GM23248 (cell line): Measurements from ENCODE around the gene ZEB1. TPM values are rescaled to one million over a fixed set of nuclear protein-coding genes. Genes with fewer than 3 reads are reported as not detected.
A peak's percentile ranks its signal among the peaks of the same experiment; 100 is the strongest.

Experiments
- DNase-seq: peaks from one replicate; pipeline ENCODE4 v3.0.0-alpha.2; 2015
- H2AFZ ChIP-seq: fragments of 200-600 bp; sonication (generic); 2 replicates; pipeline ENCODE4 v1.6.1; 2016; ENCODE audit warnings: antibody characterized with exemption
- H3F3A ChIP-seq: fragments of 200-600 bp; sonication (generic); 2 replicates; pipeline ENCODE4 v1.6.1; 2016; ENCODE audit warnings: mild to moderate bottlenecking, antibody characterized with exemption, mixed run types; ENCODE audit not compliant: insufficient read depth
- H3K27ac ChIP-seq: fragments of 200-600 bp; sonication (generic); 2 replicates; pipeline ENCODE4 v1.5.1; 2016; ENCODE audit warnings: mild to moderate bottlenecking
- H3K27me3 ChIP-seq: fragments of 200-600 bp; sonication (generic); replicated peaks from 2 replicates; pipeline ENCODE4 v1.6.1; 2016; ENCODE audit warnings: mild to moderate bottlenecking; ENCODE audit not compliant: insufficient read depth
- H3K36me3 ChIP-seq: fragments of 200-600 bp; sonication (generic); 2 replicates; pipeline ENCODE4 v1.6.1; 2016; ENCODE audit warnings: low read depth, mild to moderate bottlenecking
- H3K4me1 ChIP-seq: fragments of 200-600 bp; sonication (generic); 2 replicates; pipeline ENCODE4 v1.6.1; 2016; ENCODE audit warnings: mild to moderate bottlenecking; ENCODE audit not compliant: insufficient read depth
- H3K4me2 ChIP-seq: fragments of 200-600 bp; sonication (generic); one replicate; pipeline ENCODE4 v1.6.1; 2016; ENCODE audit warnings: mild to moderate bottlenecking; ENCODE audit not compliant: unreplicated experiment
- H3K4me3 ChIP-seq: fragments of 200-600 bp; sonication (generic); 2 replicates; pipeline ENCODE4 v1.5.1; 2016; ENCODE audit warnings: mild to moderate bottlenecking
- H3K79me2 ChIP-seq: fragments of 200-600 bp; sonication (generic); 2 replicates; pipeline ENCODE4 v1.6.1; 2016; ENCODE audit warnings: mild to moderate bottlenecking; ENCODE audit not compliant: insufficient read depth
- H3K9ac ChIP-seq: fragments of 200-600 bp; sonication (generic); 2 replicates; pipeline ENCODE4 v1.6.1; 2016; ENCODE audit warnings: mild to moderate bottlenecking
- H3K9me2 ChIP-seq: fragments of 200-600 bp; sonication (generic); 2 replicates; pipeline ENCODE4 v1.6.1; 2016; ENCODE audit warnings: mixed run types, mild to moderate bottlenecking, moderate library complexity; ENCODE audit not compliant: insufficient read depth
- H3K9me3 ChIP-seq: fragments of 200-600 bp; sonication (generic); one replicate; pipeline ENCODE4 v1.6.1; 2017; ENCODE audit warnings: low read depth
- H4K20me1 ChIP-seq: fragments of 200-600 bp; sonication (generic); 2 replicates; pipeline ENCODE4 v1.6.0; 2016; ENCODE audit not compliant: insufficient read depth
- EZH2 ChIP-seq: fragments of 200-600 bp; sonication (generic); IDR thresholded peaks from 2 replicates; pipeline ENCODE4 v1.6.1; 2018; ENCODE audit warnings: antibody characterized with exemption, mild to moderate bottlenecking; ENCODE audit not compliant: insufficient read depth, poor library complexity, severe bottlenecking
- EZH2phosphoT487 ChIP-seq: fragments of 200-600 bp; sonication (generic); IDR thresholded peaks from 2 replicates; pipeline ENCODE4 v1.6.1; 2018; ENCODE audit warnings: antibody characterized with exemption, moderate library complexity, mild to moderate bottlenecking, low read depth; ENCODE audit not compliant: insufficient read depth
- WGBS, 2 experiments: methylation state at CpG; one replicate each; pipeline ENCODE4 v1.1.6; 2015 to 2017; ENCODE audit warnings: low lambda C conversion rate in 2 of 2, low coverage in 1 of 2; ENCODE audit errors: missing lambda C conversion rate in 2 of 2; 5-methylcytosine and 5-hydroxymethylcytosine counted together
- in situ Hi-C: fragments of 300-500 bp; cut with MboI; formaldehyde crosslinking; loops from 2 replicates; pipeline ENCODE4 v1.15.0; 2020
- polyA plus RNA-seq: library from polyadenylated mRNA; unstranded; fragments of >200 nt; fragmentation: Nextera tagmentation; extraction: Ambion mirVana; gene quantifications from 2 replicates; pipeline ENCODE4 v1.2.1, GENCODE V29; 2016
- total RNA-seq: library from RNA; depleted of rRNA; stranded (reverse); fragments of >200 nt; shearing (Covaris generic); gene quantifications from 2 replicates; pipeline ENCODE4 v1.2.3, GENCODE V29; 2014

The ZEB1 gene
- total and polyA plus RNA-seq, 2 experiments from 2014 or later: 62.0 to 69.8 TPM

DNA sequence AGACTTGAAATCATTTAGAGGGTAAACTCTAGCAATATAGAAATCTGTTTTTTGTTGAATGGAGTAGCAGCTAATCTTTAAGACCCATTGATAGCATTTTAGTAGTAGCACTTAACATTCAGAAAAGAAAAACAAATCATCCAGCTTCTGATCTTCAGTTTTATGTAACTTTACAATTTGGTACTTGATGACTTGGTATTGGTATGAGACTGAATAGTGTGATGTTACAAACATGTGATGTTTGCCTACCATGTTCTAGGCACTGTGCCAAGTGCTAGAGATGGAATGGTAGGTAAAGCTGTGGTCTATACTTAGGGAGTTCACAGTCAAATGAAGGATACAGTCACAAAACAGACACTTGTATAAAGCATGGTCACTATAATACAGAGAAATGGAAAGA lies 21.3 kb downstream of the ZEB1 start:
- DNase-seq: no peak

DNA sequence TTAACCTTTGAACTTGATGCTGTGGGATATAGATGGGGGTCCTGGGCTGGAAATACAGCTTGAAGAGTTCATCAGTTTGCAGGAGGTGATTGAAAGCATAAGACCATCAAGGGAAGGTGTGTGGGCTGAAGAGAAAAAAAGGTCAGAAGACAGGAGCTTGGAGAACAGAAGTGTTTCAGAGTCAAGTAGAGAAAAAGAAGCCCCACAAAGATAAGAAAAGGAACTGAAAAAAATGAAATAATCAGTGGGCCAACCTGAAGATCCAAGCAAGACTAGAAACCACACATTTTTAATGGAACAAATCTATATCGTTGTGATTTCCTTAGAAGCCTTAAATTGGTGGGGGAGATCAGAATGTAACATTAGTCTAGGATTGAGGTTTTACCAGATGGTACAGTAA lies 22.5 kb downstream of the ZEB1 start:
- 7 to 8% methylated on average over 1 of the region's 1 CpG for WGBS, 2 experiments
- H3K79me2 ChIP-seq: peaks cover 100% of the 10 kb centered on the region
- peaks cover 12% of the 10 kb centered on the region for H3F3A ChIP-seq
- no peak overlapping the region for H3K4me2 ChIP-seq
- no peak for TF ChIP-seq EZH2
- TF ChIP-seq EZH2phosphoT487: no peak
- no peaks in the 10 kb centered on the region for H3K9me2 ChIP-seq
- no peak overlapping the region for H3K9ac ChIP-seq
- H3K4me3 ChIP-seq: no peak overlapping the region
- H3K36me3 ChIP-seq: no peaks in the 10 kb centered on the region
- no peaks in the 10 kb centered on the region for H3K9me3 ChIP-seq
- H3K4me1 ChIP-seq: peaks cover 36% of the 10 kb centered on the region
- DNase-seq: no peak
- no peaks in the 10 kb centered on the region for H3K27me3 ChIP-seq
- H2AFZ ChIP-seq: no peak overlapping the region
- peaks cover 3% of the 10 kb centered on the region; the same call in 1 of the 2 replicates for H4K20me1 ChIP-seq
- in situ Hi-C loops: no loop called here
- no peak overlapping the region for H3K27ac ChIP-seq

More for the DNA sequence above, 21.3 kb downstream of the ZEB1 start:
- H3K27ac ChIP-seq: no peak overlapping the region
- H3K4me3 ChIP-seq: no peak overlapping the region
- no peak overlapping the region for H2AFZ ChIP-seq
- H3K9ac ChIP-seq: no peak overlapping the region
- no peak overlapping the region for H3K4me2 ChIP-seq
- H3K79me2 ChIP-seq: peaks cover 100% of the 10 kb centered on the region
- in situ Hi-C loops: no loop called here
- peaks cover 24% of the 10 kb centered on the region for H3K4me1 ChIP-seq
- no peaks in the 10 kb centered on the region for H3K9me2 ChIP-seq
- no peaks in the 10 kb centered on the region for H3K9me3 ChIP-seq
- H3K36me3 ChIP-seq: no peaks in the 10 kb centered on the region
- H4K20me1 ChIP-seq: peaks cover 8% of the 10 kb centered on the region; the same call in 1 of the 2 replicates
- no peak for TF ChIP-seq EZH2phosphoT487
- TF ChIP-seq EZH2: no peak
- peaks cover 12% of the 10 kb centered on the region for H3F3A ChIP-seq
- H3K27me3 ChIP-seq: no peaks in the 10 kb centered on the region

DNA sequence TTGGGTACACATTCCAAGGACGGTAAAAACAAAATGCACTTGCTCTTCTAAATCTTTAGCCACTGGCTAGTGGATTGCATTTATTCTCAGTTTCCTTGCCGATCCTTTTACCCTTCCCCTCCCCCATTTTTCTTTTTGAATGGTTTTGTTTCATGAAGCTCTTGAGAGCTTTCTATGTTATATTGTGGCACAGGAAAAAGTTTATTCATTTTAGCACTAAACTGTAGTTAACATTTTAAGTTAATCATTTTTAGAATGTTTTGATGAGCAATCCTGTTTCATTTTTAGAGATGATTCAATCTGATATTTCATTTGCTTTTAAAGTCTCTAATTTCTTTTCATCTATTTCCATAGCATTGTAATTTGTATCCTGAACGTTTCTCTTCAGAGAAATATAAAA lies 24.0 kb downstream of the ZEB1 start:
- Histone ChIP-seq H4K20me1 (peaks cover 10% of the 10 kb centered on the region; the same call in 1 of the 2 replicates), H3F3A (peaks cover 12% of the 10 kb centered on the region), H3K4me1 (peaks cover 40% of the 10 kb centered on the region), H3K27me3 (no peaks in the 10 kb centered on the region), H3K9ac (peak overlapping the region; percentile 20; the same call in 1 of the 2 replicates), H3K79me2 (peaks cover 100% of the 10 kb centered on the region), H3K4me2 (peak overlapping the region; percentile 34), H3K36me3 (no peaks in the 10 kb centered on the region), H3K9me3 (no peaks in the 10 kb centered on the region), H2AFZ (no peak overlapping the region), H3K27ac (peak overlapping the region; percentile 2; the same call in 1 of the 2 replicates), H3K4me3 (peak overlapping the region; percentile 50), H3K9me2 (no peaks in the 10 kb centered on the region)
- WGBS, 2 experiments: 7 to 10% methylated on average over 3 of the region's 3 CpGs
- no peak for DNase-seq
- in situ Hi-C loops: no loop called here
- no peak for TF ChIP-seq EZH2
- TF ChIP-seq EZH2phosphoT487: no peak

DNA sequence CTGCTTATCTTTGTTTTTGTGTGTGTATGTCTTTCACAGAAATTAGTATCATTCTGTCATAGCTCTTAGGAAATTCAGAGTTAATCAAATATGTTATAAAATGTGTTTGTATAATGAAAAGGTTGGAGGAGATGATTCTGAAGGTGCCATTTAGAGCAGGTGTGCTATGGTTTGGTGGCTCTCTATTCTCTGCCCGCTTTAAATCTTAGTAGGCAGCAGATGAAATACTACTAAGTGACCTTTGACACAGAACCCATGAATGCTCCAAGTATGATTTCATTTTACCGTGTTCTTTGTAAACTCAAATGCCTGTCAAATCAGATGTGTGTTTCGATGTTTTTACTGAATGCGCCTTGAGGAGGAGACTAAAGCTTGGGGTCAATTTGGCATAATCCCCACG lies 24.5 kb downstream of the ZEB1 start:
- Histone ChIP-seq H3K36me3 (no peaks in the 10 kb centered on the region), H3K9me2 (no peaks in the 10 kb centered on the region), H2AFZ (no peak overlapping the region), H4K20me1 (peaks cover 10% of the 10 kb centered on the region; the same call in 1 of the 2 replicates), H3K27ac (no peak overlapping the region), H3K9me3 (no peaks in the 10 kb centered on the region), H3K4me1 (peaks cover 40% of the 10 kb centered on the region), H3K4me2 (peak overlapping the region; percentile 34), H3K9ac (no peak overlapping the region), H3K4me3 (peak overlapping the region; percentile 50; the same call in 1 of the 2 replicates), H3K79me2 (peaks cover 100% of the 10 kb centered on the region), H3F3A (peaks cover 12% of the 10 kb centered on the region), H3K27me3 (no peaks in the 10 kb centered on the region)
- no peak for TF ChIP-seq EZH2phosphoT487
- TF ChIP-seq EZH2: no peak
- WGBS, 2 experiments: 70% methylated on average over 5 of the region's 5 CpGs
- in situ Hi-C loops: no loop called here
- no peak for DNase-seq

DNA sequence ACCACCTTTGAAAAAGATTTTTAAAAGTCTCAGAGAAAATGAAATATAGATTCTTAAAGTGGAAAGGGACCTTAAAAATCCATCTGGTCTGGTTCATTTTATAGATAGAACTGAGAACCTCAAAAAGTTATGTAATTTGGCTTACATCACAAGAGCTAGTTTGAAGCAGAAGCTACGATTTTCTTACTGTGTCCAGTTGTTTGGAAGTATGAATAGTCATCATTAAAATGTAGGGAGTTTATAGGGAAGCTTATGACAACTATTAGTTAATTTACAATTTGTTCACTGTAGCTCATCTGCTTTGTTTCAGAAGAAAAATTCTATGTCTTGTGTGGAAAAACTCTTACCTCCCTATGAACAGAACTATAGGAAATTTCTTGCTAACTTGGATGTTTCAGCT lies 26.9 kb downstream of the ZEB1 start:
- H3K4me3 ChIP-seq: no peak overlapping the region
- TF ChIP-seq EZH2 (no peak), EZH2phosphoT487 (no peak)
- in situ Hi-C loops: no loop called here
- H3K9ac ChIP-seq: no peak overlapping the region
- peak; percentile 52 for DNase-seq
- H3K4me2 ChIP-seq: peak overlapping the region; percentile 26
- H3K36me3 ChIP-seq: no peaks in the 10 kb centered on the region
- 3 to 16% methylated on average over 1 of the region's 1 CpG for whole genome bisulfite sequencing, 2 experiments
- H3K27ac ChIP-seq: no peak overlapping the region
- H3K4me1 ChIP-seq: peaks cover 44% of the 10 kb centered on the region
- peaks cover 8% of the 10 kb centered on the region for H3F3A ChIP-seq
- no peaks in the 10 kb centered on the region for H3K9me2 ChIP-seq
- no peaks in the 10 kb centered on the region for H3K9me3 ChIP-seq
- H3K79me2 ChIP-seq: peaks cover 100% of the 10 kb centered on the region
- H2AFZ ChIP-seq: no peak overlapping the region
- peaks cover 10% of the 10 kb centered on the region; the same call in 1 of the 2 replicates for H4K20me1 ChIP-seq
- no peaks in the 10 kb centered on the region for H3K27me3 ChIP-seq
